MCF 10A (cell line): Measurements from ENCODE around the gene F7. TPM values are rescaled to one million over a fixed set of nuclear protein-coding genes. Genes with fewer than 3 reads are reported as not detected.

Source experiments
- BruUV-seq: library from RNA; stranded (reverse); fragments of 400-500 nt; replicated peaks from 2 replicates; lab custom pipeline; 2021; lab: Mats Ljungman, UMichigan
- CTCF ChIA-PET: fragments of 300-600 bp; sonication (Branson Sonifier 250); formaldehyde crosslinking; extraction: SDS; loops from one replicate; lab custom pipeline; 2021; ENCODE audit warnings: antibody characterized with exemption, inconsistent platforms; lab: Yijun Ruan, JAX
- POLR2A ChIA-PET: fragments of 300-600, 350-650 bp; sonication (Branson Sonifier 250); formaldehyde crosslinking; extraction: SDS; loops from one replicate; lab custom pipeline; 2020; ENCODE audit warnings: antibody characterized with exemption, inconsistent platforms; lab: Yijun Ruan, JAX
- DNase-seq: peaks from one replicate; pipeline ENCODE4 v3.0.0-alpha.2; 2018; ENCODE audit not compliant: unreplicated experiment
- H3K27ac Mint-ChIP-seq: one replicate; pipeline ENCODE4 v1.8.0; 2022; ENCODE audit warnings: mild to moderate bottlenecking, low read depth, mixed read lengths; ENCODE audit not compliant: unreplicated experiment
- H3K27me3 Mint-ChIP-seq: one replicate; pipeline ENCODE4 v1.8.0; 2022; ENCODE audit warnings: mixed read lengths; ENCODE audit not compliant: insufficient read depth, unreplicated experiment
- H3K36me3 Mint-ChIP-seq: one replicate; pipeline ENCODE4 v1.8.0; 2022; ENCODE audit warnings: mild to moderate bottlenecking, moderate library complexity, mixed read lengths; ENCODE audit not compliant: insufficient read depth, unreplicated experiment
- H3K4me1 Mint-ChIP-seq: one replicate; pipeline ENCODE4 v1.8.0; 2022; ENCODE audit warnings: mixed read lengths; ENCODE audit not compliant: insufficient read depth, unreplicated experiment
- H3K4me3 Mint-ChIP-seq: one replicate; pipeline ENCODE4 v1.8.0; 2022; ENCODE audit warnings: mild to moderate bottlenecking, moderate library complexity, mixed read lengths; ENCODE audit not compliant: unreplicated experiment
- H3K9me3 Mint-ChIP-seq: one replicate; pipeline ENCODE4 v1.8.0; 2022; ENCODE audit warnings: mixed read lengths; ENCODE audit not compliant: unreplicated experiment
- CTCF ChIP-seq: fragments of 200-600 bp; IDR thresholded peaks from one replicate; pipeline ENCODE4 v1.8.0; 2022; ENCODE audit warnings: antibody characterized with exemption, mild to moderate bottlenecking; ENCODE audit not compliant: unreplicated experiment
- intact Hi-C: fragments of 100-400 bp; cut with micrococcal nuclease; formaldehyde crosslinking; loops from 2 replicates; pipeline ENCODE4 v1.14.1; 2022
- total RNA-seq: library from RNA; stranded (reverse); gene quantifications from 2 replicates; pipeline ENCODE4 v1.2.3, GENCODE V29; 2022

Gene F7
- total RNA-seq, 1 experiment from 2014 or later, result not detected

- no peaks in the 10 kb centered on the region for H3K4me1 Mint-ChIP-seq
- BruUV-seq, result no TSS peak
- ChIA-PET CTCF (interaction anchor here (0.6 to 0.8 kb wide), 2 partner anchors 15 to 420 kb away, joined by 3 to 8 read pairs; no protein-coding TSS in a partner anchor), POLR2A (interaction anchor here (0.6 kb wide), 1 partner anchor 941 kb away, joined by 3 read pairs; no protein-coding TSS in a partner anchor)
- no peaks in the 10 kb centered on the region for H3K9me3 Mint-ChIP-seq
- no peak overlapping the region for H3K4me3 Mint-ChIP-seq
- no peak for TF ChIP-seq CTCF
- H3K36me3 Mint-ChIP-seq, result no peaks in the 10 kb centered on the region
- peaks cover 28% of the 10 kb centered on the region for H3K27me3 Mint-ChIP-seq
- no peak for DNase-seq
- intact Hi-C loops, result no loop called here
- H3K27ac Mint-ChIP-seq, result no peak overlapping the region
These were observed 37.3 kb downstream of the F7 start for GRCh38 chr13:113142876-113143275.

- Mint-ChIP-seq H3K4me3 (no peak overlapping the region), H3K27ac (no peak overlapping the region), H3K36me3 (peaks cover 5% of the 10 kb centered on the region), H3K9me3 (no peaks in the 10 kb centered on the region), H3K27me3 (peaks cover 26% of the 10 kb centered on the region), H3K4me1 (no peaks in the 10 kb centered on the region)
- intact Hi-C loops, result no loop called here
- TF ChIP-seq CTCF, result no peak
- ChIA-PET POLR2A (interaction anchor here (0.6 kb wide), 1 partner anchor 942 kb away, joined by 3 read pairs; no protein-coding TSS in a partner anchor), CTCF (interaction anchor here (0.8 kb wide), 1 partner anchor 419 kb away, joined by 8 read pairs; no protein-coding TSS in a partner anchor)
- no TSS peak for BruUV-seq
- DNase-seq, result no peak
These were observed 38.1 kb downstream of the F7 start for GRCh38 chr13:113143466-113144254.

GRCh38 chr13:113144255-113144629, 38.7 kb downstream of the F7 start:
- H3K4me1 Mint-ChIP-seq, result no peaks in the 10 kb centered on the region
- DNase-seq, result no peak
- TF ChIP-seq CTCF, result no peak
- no peak overlapping the region for H3K4me3 Mint-ChIP-seq
- BruUV-seq, result no TSS peak
- no peaks in the 10 kb centered on the region for H3K9me3 Mint-ChIP-seq
- ChIA-PET POLR2A (no interaction called here), CTCF (no interaction called here)
- no peak overlapping the region for H3K27ac Mint-ChIP-seq
- peaks cover 5% of the 10 kb centered on the region for H3K36me3 Mint-ChIP-seq
- H3K27me3 Mint-ChIP-seq, result peaks cover 26% of the 10 kb centered on the region
- intact Hi-C loops, result no loop called here

GRCh38 chr13:113145496-113145895, 39.9 kb downstream of the F7 start:
- BruUV-seq, result no TSS peak
- no peak overlapping the region for H3K27ac Mint-ChIP-seq
- H3K27me3 Mint-ChIP-seq, result peaks cover 26% of the 10 kb centered on the region
- intact Hi-C loops, result no loop called here
- no peaks in the 10 kb centered on the region for H3K4me1 Mint-ChIP-seq
- H3K36me3 Mint-ChIP-seq, result peaks cover 5% of the 10 kb centered on the region
- ChIA-PET POLR2A (no interaction called here), CTCF (no interaction called here)
- TF ChIP-seq CTCF, result no peak
- H3K9me3 Mint-ChIP-seq, result no peaks in the 10 kb centered on the region
- H3K4me3 Mint-ChIP-seq, result no peak overlapping the region
- DNase-seq, result no peak
